Activated CD8-positive, alpha-beta T cell treated with anti-CD3 and anti-CD28 coated beads, Interleukin-2, amount 10 ng/mL, durations not matched to agents 7 days and 5 days (primary cell): Measurements from ENCODE around the gene PTGIR. TPM values are rescaled to one million over a fixed set of nuclear protein-coding genes. Genes with fewer than 3 reads are reported as not detected.
"Not testable (repeated sequence)": the region's sequence is repeated elsewhere in the genome, so short reads cannot be mapped to it uniquely, and the experiment has no call there.

Experiments
- ATAC-seq: fragments of 150-1000 bp; cut with Tn5 transposase; one replicate; pipeline ENCODE4 v1.10.0; 2021; ENCODE audit warnings: moderate library complexity
- CTCF ChIA-PET: fragments of 350-600 bp; sonication (Branson Sonifier 250); formaldehyde crosslinking; loops from one replicate; lab custom pipeline; 2021; ENCODE audit warnings: antibody characterized with exemption; lab: Charles Lee
- POLR2A ChIA-PET: fragments of 350-600 bp; sonication (Branson Sonifier 250); formaldehyde crosslinking; loops from one replicate; lab custom pipeline; 2021; ENCODE audit warnings: antibody characterized with exemption; lab: Charles Lee
- DNase-seq: peaks from one replicate; pipeline ENCODE4 v3.0.0-alpha.2; 2020
- H3K27ac Mint-ChIP-seq: one replicate; pipeline ENCODE4 v1.8.0; 2021; ENCODE audit warnings: mild to moderate bottlenecking, mixed read lengths
- H3K27me3 Mint-ChIP-seq: one replicate; pipeline ENCODE4 v1.8.0; 2021; ENCODE audit warnings: low read depth, mixed read lengths
- H3K36me3 Mint-ChIP-seq: one replicate; pipeline ENCODE4 v1.8.0; 2021; ENCODE audit warnings: low read depth, mixed read lengths
- H3K4me1 Mint-ChIP-seq: one replicate; pipeline ENCODE4 v1.8.0; 2021; ENCODE audit warnings: low read depth, mixed read lengths
- H3K4me3 Mint-ChIP-seq: one replicate; pipeline ENCODE4 v1.8.0; 2021; ENCODE audit warnings: mild to moderate bottlenecking, mixed read lengths
- H3K9me3 Mint-ChIP-seq: one replicate; pipeline ENCODE4 v1.8.0; 2022; ENCODE audit warnings: mixed read lengths; ENCODE audit not compliant: insufficient read depth
- total RNA-seq, 2 experiments: library from RNA; stranded (reverse); gene quantifications; one replicate each; pipeline ENCODE4 v1.2.3, GENCODE V29; 2021

PTGIR gene
- total RNA-seq, 2 experiments from 2014 or later, result 8.8 to 10.4 TPM

- peak within 1 kb of the TSS; percentile 10 for H3K4me3 Mint-ChIP-seq
- POLR2A ChIA-PET, result no interaction called here
- H3K27ac Mint-ChIP-seq, result no peak within 1 kb of the TSS
- CTCF ChIA-PET, result interaction anchor here (1.5 to 2.2 kb wide), 3 partner anchors 15 to 26 kb away, joined by 5 to 21 read pairs (median 15); partner anchors contain the start of gene DACT3
- ATAC-seq (no peak), DNase-seq (no peak)
- peaks cover 6% of the 10 kb centered on the region for H3K27me3 Mint-ChIP-seq
- peaks cover 29% of the 10 kb centered on the region for H3K4me1 Mint-ChIP-seq
- no peaks in the 10 kb centered on the region for H3K36me3 Mint-ChIP-seq
- H3K9me3 Mint-ChIP-seq, result no peaks in the 10 kb centered on the region
These were observed 11.3 kb upstream of the PTGIR start, which contains the start of gene GNG8 for GRCh38 chr19:46635920-46636761. Gene GNG8, minus strand, starts transcription at chr19:46636202. Its CDS starts 1,520 bp downstream, at chr19:46634682.

GRCh38 chr19:46634656-46635218, 9.8 kb upstream of the PTGIR start:
- Mint-ChIP-seq H3K4me3 (peak overlapping the region; percentile 39), H3K27ac (no peak overlapping the region), H3K9me3 (no peaks in the 10 kb centered on the region), H3K36me3 (no peaks in the 10 kb centered on the region), H3K27me3 (peaks cover 2% of the 10 kb centered on the region), H3K4me1 (peaks cover 27% of the 10 kb centered on the region)
- ChIA-PET POLR2A (interaction anchor here (0.6 to 2.7 kb wide), 3 partner anchors 18 to 111 kb away, joined by 3 to 14 read pairs (median 4); no protein-coding TSS in a partner anchor), CTCF (interaction anchor here (1.0 to 15.9 kb wide), 4 partner anchors 18 to 106 kb away, joined by 3 to 245 read pairs (median 18); partner anchors contain the start of gene DACT3)
- DNase-seq (no peak), ATAC-seq (no peak)

GRCh38 chr19:46634045-46634655, 9.3 kb upstream of the PTGIR start:
- H3K4me1 Mint-ChIP-seq, result peaks cover 27% of the 10 kb centered on the region
- H3K27ac Mint-ChIP-seq, result peak overlapping the region; percentile 81
- ATAC-seq (peak; percentile 70), DNase-seq (peak; percentile 96)
- no peaks in the 10 kb centered on the region for H3K36me3 Mint-ChIP-seq
- CTCF ChIA-PET, result interaction anchor here (1.0 to 15.9 kb wide), 6 partner anchors 10 to 115 kb away, joined by 3 to 245 read pairs (median 4); partner anchors contain the start of gene DACT3
- no peaks in the 10 kb centered on the region for H3K9me3 Mint-ChIP-seq
- peak overlapping the region; percentile 73 for H3K4me3 Mint-ChIP-seq
- H3K27me3 Mint-ChIP-seq, result peaks cover 2% of the 10 kb centered on the region
- POLR2A ChIA-PET, result interaction anchor here (1.3 to 2.7 kb wide), 4 partner anchors 10 to 23 kb away, joined by 4 to 14 read pairs (median 9); partner anchors contain the start of gene PTGIR

- ChIA-PET POLR2A (interaction anchor here (1.0 to 2.7 kb wide), 6 partner anchors 9 to 32 kb away, joined by 3 to 14 read pairs (median 7); partner anchors contain the start of genes CALM3 and PTGIR), CTCF (interaction anchor here (1.1 to 15.9 kb wide), 6 partner anchors 9 to 116 kb away, joined by 3 to 245 read pairs (median 4); partner anchors contain the start of gene DACT3)
- DNase-seq (no peak), ATAC-seq (no peak)
- Mint-ChIP-seq H3K4me3 (peak overlapping the region; percentile 73), H3K27ac (peak overlapping the region; percentile 81), H3K27me3 (peaks cover 2% of the 10 kb centered on the region), H3K4me1 (peaks cover 36% of the 10 kb centered on the region), H3K36me3 (no peaks in the 10 kb centered on the region), H3K9me3 (no peaks in the 10 kb centered on the region)
These were observed 8.2 kb upstream of the PTGIR start for GRCh38 chr19:46633130-46633529.

GRCh38 chr19:46631481-46631880, 6.6 kb upstream of the PTGIR start:
- Mint-ChIP-seq H3K27me3 (peaks cover 2% of the 10 kb centered on the region), H3K27ac (no peak overlapping the region), H3K4me1 (peaks cover 41% of the 10 kb centered on the region), H3K9me3 (no peaks in the 10 kb centered on the region), H3K36me3 (no peaks in the 10 kb centered on the region), H3K4me3 (no peak overlapping the region)
- DNase-seq, result no peak
- no peak for ATAC-seq
- ChIA-PET POLR2A (interaction anchor here (1.2 to 3.3 kb wide), 4 partner anchors 13 to 30 kb away, joined by 3 to 21 read pairs (median 6); no protein-coding TSS in a partner anchor), CTCF (interaction anchor here (0.7 to 15.9 kb wide), 5 partner anchors 8 to 122 kb away, joined by 3 to 245 read pairs (median 3); partner anchors contain the start of gene DACT3)

- H3K27me3 Mint-ChIP-seq, result peaks cover under 1% of the 10 kb centered on the region
- ChIA-PET POLR2A (interaction anchor here (1.0 to 3.3 kb wide), 4 partner anchors 9 to 29 kb away, joined by 3 to 21 read pairs (median 6); no protein-coding TSS in a partner anchor), CTCF (interaction anchor here (0.7 to 15.9 kb wide), 4 partner anchors 9 to 123 kb away, joined by 3 to 245 read pairs (median 17); partner anchors contain the start of gene DACT3)
- DNase-seq, result no peak
- H3K4me3 Mint-ChIP-seq, result no peak overlapping the region
- ATAC-seq, result no peak
- no peaks in the 10 kb centered on the region for H3K9me3 Mint-ChIP-seq
- peaks cover 40% of the 10 kb centered on the region for H3K4me1 Mint-ChIP-seq
- H3K27ac Mint-ChIP-seq, result no peak overlapping the region
- no peaks in the 10 kb centered on the region for H3K36me3 Mint-ChIP-seq
These were observed 5.8 kb upstream of the PTGIR start for GRCh38 chr19:46630586-46631205.

DNA sequence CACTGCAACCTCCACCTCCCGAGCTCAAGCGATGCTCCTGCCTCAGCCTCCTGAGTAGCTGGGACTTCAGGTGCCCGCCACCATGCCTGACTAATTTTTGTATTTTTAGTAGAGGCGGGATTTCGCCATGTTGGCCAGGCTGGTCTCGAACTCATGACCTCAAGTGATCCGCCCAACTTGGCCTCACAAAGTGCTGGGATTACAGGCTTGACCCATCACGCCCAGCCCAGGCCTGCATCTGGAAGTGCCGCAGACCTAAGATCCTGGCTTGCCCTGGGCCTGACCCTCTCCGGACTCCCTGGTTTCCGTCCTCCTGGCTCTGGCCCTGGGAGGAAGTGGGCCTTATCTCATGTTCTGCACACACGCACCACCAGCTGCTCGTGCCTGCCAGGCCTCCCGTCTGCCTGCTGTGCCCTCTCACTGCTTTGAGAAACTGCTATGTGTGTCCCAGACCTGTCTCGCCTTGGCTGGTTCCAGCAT, 4.7 kb upstream of the PTGIR start:
- no peak for ATAC-seq
- CTCF ChIA-PET, result interaction anchor here (1.3 to 15.9 kb wide), 3 partner anchors 13 to 100 kb away, joined by 3 to 245 read pairs (median 13); partner anchors contain the start of gene DACT3
- peaks cover 46% of the 10 kb centered on the region for H3K4me1 Mint-ChIP-seq

GRCh38 chr19:46628970-46629369, 4.1 kb upstream of the PTGIR start:
- not testable (repeated sequence) for DNase-seq, H3K27me3 Mint-ChIP-seq, ATAC-seq, H3K9me3 Mint-ChIP-seq, H3K4me3 Mint-ChIP-seq, H3K36me3 Mint-ChIP-seq
- Mint-ChIP-seq H3K4me1 (peaks cover 48% of the 10 kb centered on the region), H3K27ac (peak overlapping the region; percentile 20)
- CTCF ChIA-PET, result interaction anchor here (1.3 to 15.9 kb wide), 3 partner anchors 12 to 99 kb away, joined by 3 to 245 read pairs (median 13); partner anchors contain the start of gene DACT3
- POLR2A ChIA-PET, result interaction anchor here (0.6 to 3.3 kb wide), 3 partner anchors 10 to 51 kb away, joined by 3 to 21 read pairs (median 3); partner anchors contain the start of gene DACT3

More for the DNA sequence above, 4.7 kb upstream of the PTGIR start:
- H3K4me3 Mint-ChIP-seq, result no peak overlapping the region
- POLR2A ChIA-PET, result interaction anchor here (1.1 to 3.3 kb wide), 2 partner anchors 11 to 31 kb away, joined by 3 to 21 read pairs; partner anchors contain the start of gene DACT3
- H3K36me3 Mint-ChIP-seq, result no peaks in the 10 kb centered on the region
- no peaks in the 10 kb centered on the region for H3K27me3 Mint-ChIP-seq
- H3K27ac Mint-ChIP-seq, result no peak overlapping the region
- DNase-seq, result no peak
- no peaks in the 10 kb centered on the region for H3K9me3 Mint-ChIP-seq

DNA sequence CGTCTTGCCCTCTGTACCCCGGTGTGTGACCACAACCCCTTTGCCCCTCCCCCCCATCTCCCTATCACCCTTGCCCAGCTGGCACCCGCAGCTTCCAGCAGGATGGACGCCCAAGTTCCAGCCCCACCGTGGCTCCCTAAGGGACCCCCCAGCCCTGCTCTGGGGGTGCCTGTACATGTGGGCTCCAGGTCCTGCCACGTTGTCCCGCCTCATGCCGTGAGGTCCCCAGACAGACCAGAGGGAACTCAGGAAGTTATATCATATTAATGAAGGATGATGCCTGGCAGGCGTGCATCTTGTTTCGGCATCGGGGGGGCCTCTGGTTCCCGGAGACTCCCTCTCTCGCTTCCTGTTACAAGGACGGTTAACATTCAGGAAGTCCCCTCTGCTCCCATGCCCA, 1.6 kb upstream of the PTGIR start:
- H3K27me3 Mint-ChIP-seq, result no peaks in the 10 kb centered on the region
- ChIA-PET CTCF (interaction anchor here (2.5 to 15.9 kb wide), 2 partner anchors 10 to 35 kb away, joined by 10 to 245 read pairs; partner anchors contain the start of gene DACT3), POLR2A (no interaction called here)
- H3K27ac Mint-ChIP-seq, result no peak overlapping the region
- no peaks in the 10 kb centered on the region for H3K36me3 Mint-ChIP-seq
- DNase-seq, result no peak
- no peak overlapping the region for H3K4me3 Mint-ChIP-seq
- H3K4me1 Mint-ChIP-seq, result peaks cover 52% of the 10 kb centered on the region
- no peak for ATAC-seq
- no peaks in the 10 kb centered on the region for H3K9me3 Mint-ChIP-seq

GRCh38 chr19:46625731-46626130, 842 bp upstream of the PTGIR start:
- ChIA-PET CTCF (interaction anchor here (0.6 to 15.9 kb wide), 3 partner anchors 9 to 36 kb away, joined by 4 to 245 read pairs (median 10); partner anchors contain the start of gene DACT3), POLR2A (interaction anchor here (0.6 kb wide), 1 partner anchor 20 kb away, joined by 3 read pairs; no protein-coding TSS in a partner anchor)
- Mint-ChIP-seq H3K4me3 (no peak overlapping the region), H3K9me3 (no peaks in the 10 kb centered on the region), H3K27me3 (no peaks in the 10 kb centered on the region), H3K4me1 (peaks cover 59% of the 10 kb centered on the region), H3K36me3 (no peaks in the 10 kb centered on the region), H3K27ac (peak overlapping the region; percentile 84)
- DNase-seq (no peak), ATAC-seq (no peak)
